RCC 7860 (cell line): ENCODE results near the gene SLC6A11.

Source experiments
- DNase-seq: peaks from one replicate; pipeline ENCODE4 v3.0.0-alpha.2; 2015; ENCODE audit warnings: low spot score
- FAIRE-seq: peaks from 2 replicates; lab custom pipeline; 2012; peaks lifted over from hg19 to GRCh38; lab: Jason Lieb, UNC

SLC6A11 gene

GRCh38 chr3:10837849-10838248 lies 21.8 kb downstream of the SLC6A11 start:
- no peak for DNase-seq
- no peak for FAIRE-seq

GRCh38 chr3:10839167-10839566 lies 23.1 kb downstream of the SLC6A11 start:
- DNase-seq (no peak), FAIRE-seq (no peak)

DNA sequence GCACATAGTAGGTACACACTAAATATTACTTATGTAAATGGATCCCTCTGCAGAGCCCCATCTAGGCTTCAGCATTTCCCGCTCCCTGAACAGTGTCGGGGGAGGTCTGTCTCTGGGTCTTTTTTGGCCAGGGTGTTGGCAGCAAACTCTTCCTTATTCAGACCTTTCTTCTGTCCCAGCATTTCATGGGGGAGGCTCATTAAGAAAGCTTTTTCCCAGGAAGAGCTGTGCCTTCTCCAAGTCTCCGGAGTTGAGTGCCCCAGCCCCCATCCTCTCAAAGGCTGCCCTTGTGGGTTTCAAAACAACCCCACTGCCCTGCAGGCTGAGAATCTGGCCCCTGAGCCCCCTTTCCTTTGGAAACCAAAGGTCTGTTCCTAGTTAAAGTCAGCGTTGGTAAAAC lies 25.1 kb downstream of the SLC6A11 start:
- no peak for FAIRE-seq

DNA sequence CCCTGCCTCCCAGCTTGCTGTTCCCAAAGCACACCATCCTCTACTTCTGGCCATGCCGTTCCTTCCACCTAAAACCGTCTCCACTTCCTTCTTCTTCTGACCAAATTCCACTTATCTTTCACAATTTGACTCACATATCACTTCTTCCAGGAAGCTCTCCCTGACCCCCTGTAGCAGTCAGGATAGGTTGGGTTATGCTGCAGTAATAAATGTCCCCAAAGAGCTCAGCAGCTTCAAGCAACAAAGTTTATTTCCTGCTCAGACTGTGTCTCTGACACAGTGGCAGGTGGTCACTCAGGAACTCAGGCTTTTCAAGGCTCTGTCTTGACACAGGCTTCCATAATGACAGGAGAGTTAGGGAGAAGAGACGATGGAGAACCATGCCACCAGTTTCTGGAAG lies 27.4 kb downstream of the SLC6A11 start:
- FAIRE-seq (no peak), DNase-seq (no peak)

More for the DNA sequence above, 25.1 kb downstream of the SLC6A11 start:
- no peak for DNase-seq

DNA sequence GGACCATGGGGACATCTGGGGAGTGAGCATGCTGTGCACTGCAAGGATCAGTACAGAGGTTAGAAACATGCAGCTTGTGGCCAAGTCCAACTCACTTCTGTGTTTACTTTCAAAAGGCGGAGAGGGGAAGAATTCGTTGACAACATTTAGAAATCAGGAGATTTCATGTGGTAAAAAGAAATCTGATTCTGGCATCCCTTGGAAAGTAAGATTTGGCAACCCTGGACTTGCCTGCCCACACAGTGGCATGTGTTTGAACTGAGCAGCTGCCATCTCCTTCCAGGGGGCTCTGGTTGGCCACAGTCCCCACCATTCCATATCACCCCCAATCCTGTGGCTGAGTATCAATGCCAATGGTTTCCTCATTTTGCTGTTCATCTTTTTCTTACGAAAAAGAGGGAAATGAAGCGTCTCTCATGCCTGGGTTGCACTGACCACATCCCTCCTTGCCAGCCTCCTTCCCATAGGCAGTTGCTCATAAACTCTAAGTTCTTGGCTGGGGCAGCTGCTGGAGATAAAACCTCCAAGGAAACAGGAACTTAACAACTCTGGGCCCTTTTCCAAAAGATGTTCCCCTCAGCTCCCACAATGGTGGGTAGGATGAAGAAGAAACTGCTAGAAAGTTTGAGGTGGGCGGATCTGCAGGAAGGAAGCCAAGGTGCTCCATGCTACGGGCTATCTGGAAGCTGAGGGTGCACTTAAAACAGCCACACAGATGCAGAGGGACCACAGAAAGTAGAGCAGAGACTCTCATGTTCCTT lies 29.2 kb downstream of the SLC6A11 start:
- FAIRE-seq (no peak), DNase-seq (no peak)

DNA sequence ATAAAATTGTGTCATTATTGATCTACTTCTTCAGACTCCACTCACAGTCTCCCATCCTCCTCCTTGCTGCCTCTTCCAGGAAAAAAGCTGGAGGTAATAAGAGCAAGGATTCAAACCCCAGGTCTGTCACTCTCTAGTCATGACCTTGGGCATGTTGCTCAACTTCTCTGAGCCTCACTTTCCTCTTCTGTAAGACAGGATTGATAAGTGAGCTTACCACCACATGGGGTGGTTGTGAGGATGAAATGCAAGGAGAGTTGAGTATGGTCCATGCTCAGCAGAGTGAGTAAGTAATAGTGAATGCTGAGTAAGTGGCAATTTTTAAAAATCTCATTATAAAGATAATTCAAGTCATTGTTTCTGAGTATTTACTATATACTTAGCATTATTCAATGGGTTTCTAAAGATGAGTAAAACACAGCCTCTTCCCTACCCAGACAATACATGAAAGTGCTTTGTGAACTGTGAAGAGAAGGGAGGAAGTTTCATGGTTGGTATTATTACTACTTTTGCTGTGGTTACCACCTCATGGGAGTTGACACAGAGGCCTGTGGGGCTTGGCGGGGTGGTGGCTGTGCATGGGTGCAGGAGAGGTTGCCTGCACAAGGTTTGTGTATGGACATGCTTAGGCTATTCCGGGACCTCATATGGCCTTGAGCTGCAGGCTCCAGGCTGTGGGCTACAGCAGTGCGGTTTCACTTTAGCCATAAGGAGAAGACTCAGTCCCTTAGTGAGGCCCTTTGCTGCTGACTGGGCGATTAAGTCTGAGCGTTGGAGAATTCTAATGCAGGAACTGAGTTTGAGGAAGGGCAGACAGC lies 30.0 kb downstream of the SLC6A11 start:
- DNase-seq, result no peak
- FAIRE-seq, result no peak

- FAIRE-seq (no peak), DNase-seq (no peak)
Observed at GRCh38 chr3:10846657-10846975, 30.6 kb downstream of the SLC6A11 start.

GRCh38 chr3:10848261-10848660 lies 32.2 kb downstream of the SLC6A11 start:
- no peak for DNase-seq
- FAIRE-seq, result no peak

- FAIRE-seq, result no peak
- DNase-seq, result no peak
Observed at GRCh38 chr3:10852066-10852808, 36.2 kb downstream of the SLC6A11 start.

DNA sequence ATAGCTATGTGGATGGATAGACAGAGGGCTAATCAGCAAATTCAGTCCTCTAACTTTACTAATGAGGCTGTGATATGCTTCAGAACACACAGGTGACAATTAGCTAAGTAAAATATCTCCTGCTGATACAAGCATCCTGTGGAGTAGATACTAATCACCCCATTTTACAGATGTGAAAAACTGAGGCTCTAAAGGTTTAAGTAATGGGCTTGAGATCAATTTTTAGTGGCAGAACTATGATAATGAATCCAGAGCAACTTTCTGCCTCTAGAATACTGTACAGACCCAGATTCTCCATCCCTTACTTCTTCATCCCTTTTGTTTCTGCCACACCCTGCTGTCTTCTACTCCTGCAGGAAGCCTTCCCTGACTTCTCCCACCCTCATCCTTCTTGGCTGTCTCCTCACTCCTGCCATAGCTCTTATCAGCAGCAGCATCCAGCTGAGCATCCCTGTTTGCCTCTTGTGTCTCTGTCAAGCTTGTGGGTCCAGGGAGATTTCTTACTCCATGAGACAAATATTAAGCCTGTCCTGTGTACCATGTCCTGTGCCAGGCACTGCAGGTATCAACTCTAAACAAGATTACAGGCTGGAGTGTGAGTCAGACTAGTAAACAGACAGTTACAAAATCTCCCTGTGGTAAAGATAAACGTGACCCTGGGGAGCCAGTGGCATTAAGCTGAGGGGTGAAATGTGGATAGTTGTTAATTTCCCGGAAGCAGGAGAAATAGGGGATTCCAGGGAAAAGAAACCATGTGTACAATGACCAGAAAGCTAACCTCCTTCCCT lies 39.2 kb downstream of the SLC6A11 start:
- no peak for FAIRE-seq
- DNase-seq, result no peak

DNA sequence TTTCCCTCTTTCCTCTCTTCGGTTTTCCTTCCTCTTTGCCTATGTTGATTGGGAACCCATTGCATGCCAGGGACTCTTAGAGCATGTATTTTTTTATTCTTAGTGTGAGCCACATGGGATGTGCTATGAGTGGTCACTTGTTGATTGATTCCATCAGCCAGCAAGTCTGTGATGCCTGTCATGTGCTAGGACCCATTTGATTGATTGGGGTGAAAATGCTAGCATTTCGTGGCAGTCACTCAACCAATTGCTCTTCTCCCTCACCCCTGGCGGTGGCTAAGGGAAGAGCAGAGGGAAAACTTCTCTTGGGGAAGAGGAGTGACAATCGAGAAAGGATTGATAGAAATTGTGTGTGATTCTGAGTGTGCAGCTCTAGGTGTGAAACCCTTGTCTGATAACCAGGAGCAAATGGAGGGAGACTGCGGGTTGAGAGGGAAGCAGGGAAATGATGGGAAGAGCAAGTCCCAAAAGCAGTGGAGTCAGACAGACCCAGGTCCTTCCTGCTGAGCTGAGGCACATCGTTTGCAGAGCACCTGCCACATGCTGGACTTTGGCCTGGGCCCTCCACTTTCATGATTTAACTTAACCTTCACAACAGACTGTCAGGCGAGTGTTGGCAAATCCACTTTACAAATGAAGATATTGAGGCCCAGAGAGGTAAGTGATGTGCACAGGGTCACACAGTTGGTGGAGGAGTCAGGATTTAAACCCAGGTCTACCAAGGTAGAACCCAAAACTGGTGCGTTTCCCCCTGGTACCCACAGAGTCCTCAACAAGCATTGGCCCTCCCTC lies 40.0 kb downstream of the SLC6A11 start:
- no peak for DNase-seq
- no peak for FAIRE-seq

GRCh38 chr3:10857235-10857634 lies 41.2 kb downstream of the SLC6A11 start:
- no peak for DNase-seq
- no peak for FAIRE-seq

- FAIRE-seq (no peak), DNase-seq (no peak)
Observed at GRCh38 chr3:10858091-10858490, 42.1 kb downstream of the SLC6A11 start.

DNA sequence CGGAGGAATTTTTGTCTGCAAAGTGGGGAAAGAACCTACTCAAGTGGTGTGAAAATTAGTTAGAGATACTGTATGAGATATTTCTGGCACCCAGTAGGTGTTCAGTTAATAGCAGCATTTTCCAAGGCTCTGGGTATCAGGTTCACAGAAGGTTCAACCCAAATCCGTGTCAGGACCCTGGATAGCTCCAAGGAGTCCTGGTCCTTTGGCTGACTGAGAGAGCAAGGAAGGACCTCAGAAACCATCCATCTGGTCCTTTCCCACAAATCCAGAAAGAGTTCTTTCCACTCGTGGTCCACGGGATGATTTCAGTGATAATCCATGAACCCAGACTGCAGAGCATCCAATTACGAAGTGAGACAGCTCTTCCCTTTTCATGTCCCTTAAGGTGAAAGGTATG lies 51.4 kb downstream of the SLC6A11 start:
- DNase-seq (no peak), FAIRE-seq (no peak)

DNA sequence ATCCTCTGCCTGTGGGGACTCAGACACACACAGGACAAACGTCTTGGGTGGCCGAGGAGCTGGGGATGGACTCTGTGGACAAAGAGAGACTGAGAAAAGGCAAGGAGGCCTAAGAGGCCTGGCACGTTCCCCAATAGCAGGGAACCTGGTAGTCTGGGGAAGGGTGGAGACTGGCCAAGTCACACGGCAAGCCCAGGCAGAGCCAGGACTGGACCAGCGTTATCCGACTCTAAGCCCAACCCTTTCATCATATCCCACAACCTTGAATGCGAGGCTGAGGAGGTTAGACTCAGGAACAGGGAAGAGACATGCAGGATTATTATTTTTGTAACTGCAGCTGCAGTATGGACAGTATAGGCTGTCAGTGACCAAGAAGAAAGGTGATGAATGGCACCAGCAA lies 53.4 kb downstream of the SLC6A11 start:
- no peak for FAIRE-seq
- DNase-seq, result no peak

DNA sequence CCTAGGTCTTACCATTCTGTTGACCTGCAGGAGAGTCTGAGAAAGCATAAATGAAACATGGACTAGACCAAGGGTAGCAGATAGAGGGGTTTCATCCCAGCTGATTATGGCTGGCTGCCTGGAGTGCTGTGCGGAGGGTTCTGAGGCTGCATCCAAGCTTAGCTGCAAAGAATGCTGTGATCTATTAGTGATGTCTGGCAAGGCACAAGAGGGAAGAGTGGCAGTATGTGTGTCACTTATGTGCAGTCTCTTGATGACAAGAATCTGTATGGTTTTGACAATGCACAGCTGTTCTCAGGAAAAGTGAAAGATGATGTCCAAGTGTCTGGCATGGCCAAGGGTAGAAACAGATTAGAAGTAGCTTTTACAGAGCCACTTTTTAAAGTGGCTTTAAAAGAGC lies 54.3 kb downstream of the SLC6A11 start:
- DNase-seq (no peak), FAIRE-seq (no peak)

DNA sequence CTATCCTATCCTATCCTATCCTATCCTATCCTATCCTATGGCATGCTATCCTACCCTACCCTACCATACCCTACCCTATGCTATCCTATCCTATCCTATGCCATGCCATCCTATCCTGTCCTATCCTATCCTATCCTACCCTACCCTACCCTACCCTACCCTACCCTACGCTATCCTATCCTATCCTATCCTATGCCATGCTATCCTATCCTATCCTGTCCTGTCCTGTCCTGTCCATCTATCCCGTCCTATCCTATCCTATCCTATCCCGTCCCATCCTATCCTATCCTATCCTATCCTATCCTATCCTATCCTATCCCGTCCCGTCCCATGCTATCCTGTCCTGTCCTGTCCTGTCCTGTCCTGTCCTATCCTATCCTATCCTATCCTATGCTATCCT lies 57.4 kb downstream of the SLC6A11 start:
- FAIRE-seq, result no peak
- DNase-seq, result no peak

DNA sequence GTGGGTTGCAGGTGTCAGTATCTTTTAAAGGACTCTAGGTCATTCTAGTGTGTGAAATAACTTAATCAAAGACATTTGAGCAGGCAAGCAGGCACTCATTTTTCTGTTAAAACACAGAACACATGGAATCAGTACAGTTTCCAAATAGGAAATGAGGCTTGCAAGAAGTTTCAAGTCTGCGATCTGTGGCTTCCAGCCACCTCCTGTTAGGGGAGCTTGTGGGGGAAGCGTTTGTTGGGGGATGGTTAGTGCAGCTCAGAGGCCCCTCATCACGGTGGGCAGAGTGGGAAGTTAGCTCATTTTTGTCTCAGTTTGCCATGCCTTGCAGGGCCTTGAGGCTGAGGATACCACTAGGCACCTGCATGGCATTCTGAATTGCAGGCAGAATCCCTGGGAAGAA lies 59.9 kb downstream of the SLC6A11 start:
- DNase-seq, result no peak
- no peak for FAIRE-seq

DNA sequence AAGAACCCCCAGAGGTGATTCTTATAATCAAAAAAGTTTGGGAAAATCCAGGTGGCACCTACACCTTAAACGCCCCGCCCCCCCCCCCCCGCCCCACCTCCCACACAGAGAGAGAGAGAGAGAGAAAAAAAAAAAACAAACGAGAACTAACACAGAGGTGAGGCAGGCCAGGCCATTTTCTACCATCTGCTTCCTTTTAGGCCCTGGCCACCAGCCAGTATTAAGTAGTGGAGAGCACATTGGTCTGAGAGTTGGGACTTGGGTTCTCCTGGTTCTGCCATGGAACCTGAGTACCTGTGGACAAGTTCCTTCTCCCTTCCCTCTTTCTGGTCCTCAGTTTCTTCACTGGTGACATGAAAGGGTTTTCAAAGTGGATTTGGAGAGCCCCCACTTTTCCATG lies 60.6 kb downstream of the SLC6A11 start:
- FAIRE-seq (no peak), DNase-seq (no peak)

GRCh38 chr3:10882851-10883250 lies 66.8 kb downstream of the SLC6A11 start:
- no peak for DNase-seq
- no peak for FAIRE-seq
